Peyer's patch (tissue), 4 donors: ENCODE data around the gene MRPL48. TPM values are rescaled to one million over a fixed set of nuclear protein-coding genes. Genes with fewer than 3 reads are reported as not detected.
"Not testable (repeated sequence)": the region's sequence is repeated elsewhere in the genome, so short reads cannot be mapped to it uniquely, and the experiment has no call there.

ENCODE experiments used
- DNase-seq, 3 donors: peaks; one replicate each; pipeline ENCODE4 v3.0.0-alpha.2; 2017 to 2019
- H3K27ac ChIP-seq, 4 donors: fragments of 200-600 bp; sonication (generic); one replicate each; pipeline ENCODE4 v1.5.1; 2016 to 2019
- H3K27me3 ChIP-seq, 2 donors: fragments of 200-600 bp; sonication (generic); one replicate each; pipeline ENCODE4 v1.5.1; 2019
- H3K36me3 ChIP-seq, 3 donors: fragments of 200-600 bp; sonication (generic); one replicate each; pipeline ENCODE4 v1.5.1; 2016 to 2019
- H3K4me1 ChIP-seq, 4 donors: fragments of 200-600 bp; sonication (generic); one replicate each; pipeline ENCODE4 v1.5.1; 2016 to 2019
- H3K4me3 ChIP-seq, 4 donors: fragments of 200-600 bp; sonication (generic); 1 replicate in 3 of 4; 2 replicates in 1 of 4; pipeline ENCODE4 v1.5.1; 2016 to 2019; ENCODE audit warnings: mild to moderate bottlenecking in 1 of 4
- H3K9me3 ChIP-seq, 4 donors: fragments of 200-600 bp; sonication (generic); one replicate each; pipeline ENCODE4 v1.5.1; 2016 to 2019; ENCODE audit warnings: mild to moderate bottlenecking in 1 of 4
- CTCF ChIP-seq, 6 experiments: fragments of 450-650 bp in 4 of 6; fragments of 200-600 bp in 2 of 6; sonication (generic) in 1 of 6; IDR thresholded peaks; one replicate each; pipeline ENCODE4 v1.5.1; 2017 to 2019; ENCODE audit warnings: antibody characterized with exemption in 6 of 6, mild to moderate bottlenecking in 3 of 6, moderate library complexity in 1 of 6
- POLR2A ChIP-seq, 2 donors: fragments of 450-650 bp; IDR thresholded peaks; one replicate each; pipeline ENCODE4 v1.5.1; 2017; ENCODE audit warnings: antibody characterized with exemption in 2 of 2, mild to moderate bottlenecking in 2 of 2, moderate library complexity in 2 of 2
- total RNA-seq, 4 donors: library from RNA; depleted of rRNA; stranded (reverse); fragments of >200 nt; gene quantifications; one replicate each; pipeline ENCODE4 v1.1.0, GENCODE V29; 2016

Gene MRPL48
- total RNA-seq, 4 donors from 2014 or later = 26.8 to 50.3 (median 33.3) TPM

- DNase-seq = no peak
- TF ChIP-seq CTCF (IDR thresholded peaks at IDR 0.05) (no peak), POLR2A (IDR thresholded peaks at IDR 0.05) (no peak)
- Histone ChIP-seq H3K27me3 (no peaks in the 10 kb centered on the region), H3K36me3 (peaks cover 0 to 6% (median 0%) of the 10 kb centered on the region in 3 donors), H3K4me1 (peaks cover 0 to 28% (median 7%) of the 10 kb centered on the region in 4 donors), H3K4me3 (no peak overlapping the region), H3K27ac (no peak overlapping the region), H3K9me3 (no peaks in the 10 kb centered on the region)
These were observed 91.1 kb downstream of the MRPL48 start for GRCh38 chr11:73878771-73879170.

GRCh38 chr11:73880449-73880848 is 92.8 kb downstream of the MRPL48 start:
- H3K9me3 ChIP-seq, H3K27me3 ChIP-seq, H3K27ac ChIP-seq, H3K36me3 ChIP-seq, DNase-seq, H3K4me3 ChIP-seq: not testable (repeated sequence)
- H3K4me1 ChIP-seq = peaks cover 0 to 16% (median 6%) of the 10 kb centered on the region in 4 donors

GRCh38 chr11:73883856-73884255 is 96.2 kb downstream of the MRPL48 start:
- no peak for DNase-seq

GRCh38 chr11:73888244-73888643 is 100.6 kb downstream of the MRPL48 start:
- Histone ChIP-seq H3K27me3 (no peaks in the 10 kb centered on the region), H3K4me3 (no peak overlapping the region), H3K4me1 (no peaks in the 10 kb centered on the region), H3K27ac (no peak overlapping the region), H3K36me3 (peaks cover 0 to 43% (median 0%) of the 10 kb centered on the region in 3 donors), H3K9me3 (no peaks in the 10 kb centered on the region)
- DNase-seq = no peak
- TF ChIP-seq CTCF (IDR thresholded peaks at IDR 0.05) (no peak), POLR2A (IDR thresholded peaks at IDR 0.05) (no peak)

More at GRCh38 chr11:73883856-73884255, 96.2 kb downstream of the MRPL48 start:
- no peak for TF ChIP-seq POLR2A (IDR thresholded peaks at IDR 0.05)
- TF ChIP-seq CTCF (IDR thresholded peaks at IDR 0.05) = no peak
- Histone ChIP-seq H3K27me3 (no peaks in the 10 kb centered on the region), H3K36me3 (peaks cover 0 to 19% (median 0%) of the 10 kb centered on the region in 3 donors), H3K4me3 (no peak overlapping the region), H3K9me3 (no peaks in the 10 kb centered on the region), H3K27ac (no peak overlapping the region), H3K4me1 (no peaks in the 10 kb centered on the region)

- no peak for TF ChIP-seq POLR2A (IDR thresholded peaks at IDR 0.05)
- TF ChIP-seq CTCF (IDR thresholded peaks at IDR 0.05) = no peak
These were observed 101.3 kb downstream of the MRPL48 start for GRCh38 chr11:73889019-73889418.

GRCh38 chr11:73889536-73889935 is 101.9 kb downstream of the MRPL48 start:
- TF ChIP-seq POLR2A (IDR thresholded peaks at IDR 0.05) (no peak), CTCF (IDR thresholded peaks at IDR 0.05) (no peak)

More at GRCh38 chr11:73889019-73889418, 101.3 kb downstream of the MRPL48 start:
- H3K4me1 ChIP-seq = no peaks in the 10 kb centered on the region
- DNase-seq = no peak
- H3K27me3 ChIP-seq = no peaks in the 10 kb centered on the region
- H3K4me3 ChIP-seq = no peak overlapping the region
- H3K36me3 ChIP-seq = peaks cover 0 to 43% (median 0%) of the 10 kb centered on the region in 3 donors
- H3K9me3 ChIP-seq = no peaks in the 10 kb centered on the region
- H3K27ac ChIP-seq = no peak overlapping the region

More at GRCh38 chr11:73889536-73889935, 101.9 kb downstream of the MRPL48 start:
- no peak overlapping the region for H3K4me3 ChIP-seq
- H3K4me1 ChIP-seq = no peaks in the 10 kb centered on the region
- no peaks in the 10 kb centered on the region for H3K27me3 ChIP-seq
- no peak overlapping the region for H3K27ac ChIP-seq
- H3K36me3 ChIP-seq = peaks cover 0 to 43% (median 0%) of the 10 kb centered on the region in 3 donors
- no peaks in the 10 kb centered on the region for H3K9me3 ChIP-seq
- no peak for DNase-seq
